ENCODE results near the gene VAV2.
"Not testable (repeated sequence)": the region's sequence is repeated elsewhere in the genome, so short reads cannot be mapped to it uniquely, and the experiment has no call there.

VAV2 gene

GRCh38 chr9:133968966-133969617 is 23.0 kb downstream of the VAV2 start:
- no peak for DNase-seq

- no peak for DNase-seq
Observed at GRCh38 chr9:133968428-133968827, 23.7 kb downstream of the VAV2 start.

- no peak for DNase-seq
Observed at GRCh38 chr9:133967024-133967741, 24.9 kb downstream of the VAV2 start.

GRCh38 chr9:133964463-133964862 is 27.7 kb downstream of the VAV2 start:
- no peak for DNase-seq

GRCh38 chr9:133963166-133963565 is 29.0 kb downstream of the VAV2 start:
- no peak for DNase-seq

- no peak for DNase-seq
Observed at GRCh38 chr9:133962341-133962740, 29.8 kb downstream of the VAV2 start.

GRCh38 chr9:133961226-133962165 is 30.6 kb downstream of the VAV2 start:
- no peak for DNase-seq

- no peak for DNase-seq
Observed at GRCh38 chr9:133960568-133961129, 31.5 kb downstream of the VAV2 start.

- DNase-seq, result no peak
Observed at GRCh38 chr9:133959966-133960567, 32.1 kb downstream of the VAV2 start.

- DNase-seq, result no peak
Observed at GRCh38 chr9:133959171-133959570, 33.0 kb downstream of the VAV2 start.

GRCh38 chr9:133958756-133959155 is 33.4 kb downstream of the VAV2 start:
- no peak for DNase-seq

GRCh38 chr9:133957772-133958171 is 34.4 kb downstream of the VAV2 start:
- not testable (repeated sequence) for DNase-seq

GRCh38 chr9:133957328-133957727 is 34.8 kb downstream of the VAV2 start:
- no peak for DNase-seq

GRCh38 chr9:133956520-133957076 is 35.5 kb downstream of the VAV2 start:
- no peak for DNase-seq

GRCh38 chr9:133955821-133956411 is 36.2 kb downstream of the VAV2 start:
- no peak for DNase-seq

- no peak for DNase-seq
Observed at GRCh38 chr9:133954862-133955529, 37.1 kb downstream of the VAV2 start.

GRCh38 chr9:133953976-133954709 is 38.0 kb downstream of the VAV2 start:
- no peak for DNase-seq

- DNase-seq, result no peak
Observed at GRCh38 chr9:133953621-133953975, 38.5 kb downstream of the VAV2 start.

GRCh38 chr9:133952598-133953550 is 39.2 kb downstream of the VAV2 start:
- DNase-seq, result no peak

- DNase-seq, result no peak
Observed at GRCh38 chr9:133951265-133951664, 40.9 kb downstream of the VAV2 start.

All from NCI-H345 (cell line).